Stimulated activated effector memory CD8-positive, alpha-beta T cell treated with anti-CD3 and anti-CD28 coated beads, Interleukin-12 subunit alpha, Interleukin-12 subunit beta, amount 100 ng/mL, for 72 hours (primary cell): ENCODE data around the gene PAPSS2.
A peak's percentile ranks its signal among the peaks of the same experiment; 100 is the strongest.

Source experiments
- ATAC-seq: fragments of 150-1000 bp; cut with Tn5 transposase; 2 replicates; pipeline ENCODE4 v1.10.0; 2021
- DNase-seq, 2 donors: peaks; one replicate each; pipeline ENCODE4 v3.0.0; 2021 to 2022; ENCODE audit warnings: low spot score in 2 of 2
- H3K27ac Mint-ChIP-seq: one replicate; pipeline ENCODE4 v1.8.0; 2022; ENCODE audit warnings: mild to moderate bottlenecking, mixed read lengths
- H3K36me3 Mint-ChIP-seq: one replicate; pipeline ENCODE4 v1.8.0; 2022; ENCODE audit warnings: mild to moderate bottlenecking, mixed read lengths
- H3K4me1 Mint-ChIP-seq: one replicate; pipeline ENCODE4 v1.8.0; 2022; ENCODE audit warnings: mixed read lengths
- H3K4me3 Mint-ChIP-seq: one replicate; pipeline ENCODE4 v1.8.0; 2022; ENCODE audit warnings: mild to moderate bottlenecking, mixed read lengths
- H3K9me3 Mint-ChIP-seq: one replicate; pipeline ENCODE4 v1.8.0; 2022; ENCODE audit warnings: mixed read lengths

Gene PAPSS2

GRCh38 chr10:87760195-87760905 is 100.7 kb downstream of the PAPSS2 start:
- DNase-seq = no peak
- Mint-ChIP-seq H3K36me3 (peaks cover 54% of the 10 kb centered on the region), H3K4me1 (peaks cover 32% of the 10 kb centered on the region), H3K27ac (peak overlapping the region; percentile 8), H3K4me3 (no peak overlapping the region), H3K9me3 (no peaks in the 10 kb centered on the region)
- no peak for ATAC-seq

GRCh38 chr10:87761153-87761552 is 101.5 kb downstream of the PAPSS2 start:
- DNase-seq = no peak
- Mint-ChIP-seq H3K9me3 (no peaks in the 10 kb centered on the region), H3K4me1 (peaks cover 32% of the 10 kb centered on the region), H3K36me3 (peaks cover 54% of the 10 kb centered on the region), H3K27ac (peak overlapping the region; percentile 83), H3K4me3 (no peak overlapping the region)
- ATAC-seq = no peak

DNA sequence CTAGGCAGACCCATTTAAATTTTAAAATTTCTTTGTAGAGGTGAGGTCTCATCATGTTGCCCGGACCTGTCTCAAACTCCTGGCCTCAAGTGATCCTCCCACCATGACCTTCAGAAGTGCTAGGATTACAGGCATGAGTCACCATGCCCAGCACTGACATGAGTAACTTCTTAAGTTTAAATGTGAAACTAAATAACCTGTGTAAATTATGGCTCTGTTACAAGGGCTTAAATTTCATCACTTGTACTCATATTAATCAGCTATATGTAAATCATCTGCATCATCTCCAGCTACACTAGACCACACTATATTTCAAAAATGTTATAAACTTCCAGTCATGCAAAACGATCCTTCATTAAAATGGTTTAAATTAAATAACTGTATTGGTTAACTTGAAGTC is 102.2 kb downstream of the PAPSS2 start:
- Mint-ChIP-seq H3K4me1 (peaks cover 32% of the 10 kb centered on the region), H3K36me3 (peaks cover 55% of the 10 kb centered on the region), H3K9me3 (no peaks in the 10 kb centered on the region), H3K27ac (peak overlapping the region; percentile 83), H3K4me3 (peak overlapping the region; percentile 14)
- peak; percentile 100 for ATAC-seq
- peak in 1 of 2 donors; percentile 66 for DNase-seq

GRCh38 chr10:87763086-87763861 is 103.6 kb downstream of the PAPSS2 start:
- Mint-ChIP-seq H3K4me1 (peaks cover 24% of the 10 kb centered on the region), H3K27ac (no peak overlapping the region), H3K4me3 (no peak overlapping the region), H3K9me3 (no peaks in the 10 kb centered on the region), H3K36me3 (peaks cover 67% of the 10 kb centered on the region)
- DNase-seq (no peak), ATAC-seq (no peak)

DNA sequence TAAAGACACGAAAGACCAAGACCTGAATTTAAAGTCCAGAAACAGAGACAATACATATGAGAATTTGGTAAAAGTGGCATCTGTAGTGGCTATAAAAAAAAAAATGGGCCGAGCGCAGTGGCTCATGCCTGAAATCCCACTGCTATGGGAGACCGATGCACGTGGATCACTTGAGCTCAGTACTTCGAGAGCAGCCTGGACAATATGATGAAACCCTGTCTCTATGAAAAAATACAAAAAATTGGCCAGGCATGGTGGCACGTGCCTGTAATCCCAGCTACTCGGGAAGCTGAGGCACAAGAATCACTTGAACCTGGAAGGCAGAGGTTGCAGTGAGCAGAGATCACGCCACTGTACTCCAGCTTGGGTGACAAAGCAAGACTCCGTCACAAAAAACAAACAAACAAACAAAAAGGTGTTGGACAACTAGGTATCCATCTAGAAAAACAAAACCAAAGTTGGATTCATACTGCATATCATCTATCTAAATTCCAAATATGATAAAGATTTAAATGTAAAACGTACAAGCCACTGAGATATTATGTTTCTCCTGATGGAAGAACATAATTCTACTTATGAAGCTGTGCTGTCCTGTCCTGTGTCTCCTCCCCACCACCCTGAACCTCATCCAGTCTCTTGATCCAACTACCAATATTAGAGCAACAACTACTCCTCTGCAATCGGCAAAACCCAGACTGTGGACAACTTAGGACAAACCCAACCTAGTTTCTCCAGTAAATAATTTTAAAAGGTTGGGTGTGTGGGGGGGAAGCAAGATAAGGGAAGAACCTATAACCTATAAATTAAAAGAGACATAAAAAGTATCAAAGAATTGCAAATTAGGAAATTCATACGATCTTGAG is 104.6 kb downstream of the PAPSS2 start:
- H3K4me3 Mint-ChIP-seq = no peak overlapping the region
- no peak overlapping the region for H3K27ac Mint-ChIP-seq
- peaks cover 25% of the 10 kb centered on the region for H3K4me1 Mint-ChIP-seq
- DNase-seq (no peak), ATAC-seq (no peak)
- H3K36me3 Mint-ChIP-seq = peaks cover 69% of the 10 kb centered on the region
- H3K9me3 Mint-ChIP-seq = no peaks in the 10 kb centered on the region

- no peak overlapping the region for H3K27ac Mint-ChIP-seq
- no peak for ATAC-seq
- no peak for DNase-seq
- H3K36me3 Mint-ChIP-seq = peaks cover 84% of the 10 kb centered on the region
- H3K4me1 Mint-ChIP-seq = peaks cover 20% of the 10 kb centered on the region
- H3K4me3 Mint-ChIP-seq = no peak overlapping the region
- H3K9me3 Mint-ChIP-seq = no peaks in the 10 kb centered on the region
Observed at GRCh38 chr10:87765666-87766376, 106.1 kb downstream of the PAPSS2 start.

- Mint-ChIP-seq H3K27ac (no peak overlapping the region), H3K4me1 (peaks cover 10% of the 10 kb centered on the region), H3K9me3 (no peaks in the 10 kb centered on the region), H3K4me3 (no peak overlapping the region), H3K36me3 (peaks cover 77% of the 10 kb centered on the region)
- ATAC-seq (no peak), DNase-seq (no peak)
Observed at GRCh38 chr10:87767253-87767652, 107.6 kb downstream of the PAPSS2 start.

DNA sequence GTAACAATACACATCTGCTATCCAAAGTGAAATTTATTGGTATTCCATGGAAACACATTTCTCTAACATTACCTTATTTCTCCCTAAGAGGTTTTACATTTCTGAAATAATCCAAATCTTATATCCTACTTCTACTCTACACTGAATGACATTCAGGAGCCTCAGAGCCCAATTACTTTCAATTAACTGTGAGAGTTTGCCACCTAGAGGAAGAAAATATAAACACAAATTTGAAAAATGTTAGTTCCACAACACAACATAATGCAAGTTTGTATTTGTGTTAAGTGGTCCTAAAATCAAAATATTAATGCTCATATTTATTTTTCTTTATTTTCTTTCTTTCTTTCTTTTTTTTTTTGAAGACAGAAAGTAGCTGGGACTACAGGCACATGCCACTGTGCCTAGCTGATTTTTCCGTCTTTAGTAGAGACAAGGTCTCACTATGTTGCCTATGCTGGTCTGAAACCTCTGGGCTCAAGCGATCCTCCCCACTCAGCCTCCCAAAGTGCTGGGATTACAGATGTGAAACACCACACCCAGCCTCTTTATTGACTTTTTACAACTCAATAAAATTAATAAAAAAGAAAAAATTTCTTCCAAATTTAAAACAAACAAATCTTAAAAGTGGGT is 112.3 kb downstream of the PAPSS2 start:
- Mint-ChIP-seq H3K27ac (no peak overlapping the region), H3K36me3 (peaks cover 74% of the 10 kb centered on the region), H3K9me3 (no peaks in the 10 kb centered on the region), H3K4me1 (peaks cover 4% of the 10 kb centered on the region), H3K4me3 (no peak overlapping the region)
- no peak for ATAC-seq
- no peak for DNase-seq

GRCh38 chr10:87775766-87776165 is 116.1 kb downstream of the PAPSS2 start:
- Mint-ChIP-seq H3K27ac (no peak overlapping the region), H3K36me3 (peaks cover 72% of the 10 kb centered on the region), H3K4me1 (no peaks in the 10 kb centered on the region), H3K4me3 (no peak overlapping the region), H3K9me3 (no peaks in the 10 kb centered on the region)
- DNase-seq (no peak), ATAC-seq (no peak)

GRCh38 chr10:87776328-87776727 is 116.7 kb downstream of the PAPSS2 start:
- H3K36me3 Mint-ChIP-seq = peaks cover 75% of the 10 kb centered on the region

DNA sequence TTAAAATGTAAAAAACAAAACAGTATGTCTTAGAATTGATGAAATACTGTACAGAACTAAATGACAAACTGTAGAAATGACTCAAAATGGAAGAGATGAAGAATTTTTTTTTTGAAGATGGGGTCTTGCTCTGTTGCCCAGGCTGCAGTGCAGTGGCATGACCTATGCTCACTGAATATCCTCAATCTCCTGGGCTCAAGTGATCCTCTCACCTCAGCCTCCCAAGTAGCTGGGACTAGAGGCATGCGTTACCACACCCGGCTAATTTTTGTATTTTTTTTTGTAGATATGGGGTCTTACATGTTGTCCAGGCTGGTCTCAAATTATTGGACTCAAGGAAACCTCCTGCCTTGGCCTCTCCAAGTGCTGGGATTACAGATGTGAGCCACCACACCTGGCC is 121.9 kb downstream of the PAPSS2 start:
- Mint-ChIP-seq H3K9me3 (no peaks in the 10 kb centered on the region), H3K4me1 (peaks cover 12% of the 10 kb centered on the region), H3K36me3 (peaks cover 85% of the 10 kb centered on the region), H3K27ac (no peak overlapping the region), H3K4me3 (no peak overlapping the region)
- DNase-seq (no peak), ATAC-seq (no peak)

More at GRCh38 chr10:87776328-87776727, 116.7 kb downstream of the PAPSS2 start:
- Mint-ChIP-seq H3K4me3 (no peak overlapping the region), H3K27ac (no peak overlapping the region), H3K9me3 (no peaks in the 10 kb centered on the region), H3K4me1 (no peaks in the 10 kb centered on the region)
- no peak for ATAC-seq
- DNase-seq = no peak

DNA sequence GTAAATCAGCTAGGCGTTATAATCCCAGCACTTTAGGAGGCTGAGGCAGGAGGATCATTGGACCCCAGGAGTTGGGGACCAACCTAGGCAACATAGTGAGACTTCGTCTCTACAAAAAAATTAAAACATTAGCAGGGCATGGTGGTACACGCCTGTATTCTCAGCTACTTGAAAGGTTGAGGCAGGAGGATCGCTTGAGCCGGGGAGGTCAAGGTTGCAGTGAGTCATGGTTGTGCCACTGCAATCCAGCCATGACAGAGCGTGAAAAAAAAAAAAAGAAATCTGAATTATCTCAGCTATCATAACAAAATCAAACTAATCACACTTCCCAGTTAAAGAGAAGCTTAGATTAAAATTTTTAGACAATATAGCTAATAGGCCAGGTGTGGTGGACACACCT is 123.0 kb downstream of the PAPSS2 start:
- Mint-ChIP-seq H3K4me3 (no peak overlapping the region), H3K4me1 (peaks cover 12% of the 10 kb centered on the region), H3K27ac (no peak overlapping the region), H3K9me3 (no peaks in the 10 kb centered on the region), H3K36me3 (peaks cover 85% of the 10 kb centered on the region)
- no peak for ATAC-seq
- DNase-seq = no peak

- no peak for DNase-seq
- H3K27ac Mint-ChIP-seq = no peak overlapping the region
- H3K4me3 Mint-ChIP-seq = no peak overlapping the region
- no peak for ATAC-seq
- peaks cover 87% of the 10 kb centered on the region for H3K36me3 Mint-ChIP-seq
- peaks cover 12% of the 10 kb centered on the region for H3K4me1 Mint-ChIP-seq
- H3K9me3 Mint-ChIP-seq = no peaks in the 10 kb centered on the region
Observed at GRCh38 chr10:87786421-87786820, 126.7 kb downstream of the PAPSS2 start.

GRCh38 chr10:87790185-87790584 is 130.5 kb downstream of the PAPSS2 start:
- DNase-seq (no peak), ATAC-seq (no peak)

More at GRCh38 chr10:87790185-87790584, 130.5 kb downstream of the PAPSS2 start:
- H3K4me3 Mint-ChIP-seq = no peak overlapping the region
- H3K36me3 Mint-ChIP-seq = peaks cover 76% of the 10 kb centered on the region
- no peaks in the 10 kb centered on the region for H3K9me3 Mint-ChIP-seq
- H3K27ac Mint-ChIP-seq = no peak overlapping the region
- peaks cover 27% of the 10 kb centered on the region for H3K4me1 Mint-ChIP-seq
